Right cardiac atrium (tissue), 5 donors: Measurements from ENCODE around the gene VSTM4. TPM values are rescaled to one million over a fixed set of nuclear protein-coding genes. Genes with fewer than 3 reads are reported as not detected.

ENCODE experiments used
- ATAC-seq, 2 donors: fragments of 200-7000 bp; cut with Tn5 transposase; one replicate each; pipeline versions ENCODE4 v1.8.0 to v1.9.1; 2020; ENCODE audit warnings: moderate library complexity in 2 of 2, mild to moderate bottlenecking in 1 of 2
- DNase-seq, 3 donors: peaks; one replicate each; pipeline ENCODE4 v3.0.0-alpha.2; 2020
- H3K27ac ChIP-seq: one replicate; pipeline ENCODE4 v1.5.1; 2013; ENCODE audit warnings: mild to moderate bottlenecking, low read length, control low read depth, moderate library complexity
- H3K27me3 ChIP-seq: one replicate; pipeline ENCODE4 v1.6.1; 2013; ENCODE audit not compliant: control insufficient read depth, insufficient read depth
- H3K4me1 ChIP-seq: one replicate; pipeline ENCODE4 v1.6.1; 2013; ENCODE audit warnings: low read length; ENCODE audit not compliant: control insufficient read depth, insufficient read depth
- H3K4me3 ChIP-seq: one replicate; pipeline ENCODE4 v1.5.1; 2013; ENCODE audit warnings: low read length, control low read depth
- H3K9me3 ChIP-seq: one replicate; pipeline ENCODE4 v1.6.1; 2013; ENCODE audit warnings: low read length; ENCODE audit not compliant: control insufficient read depth
- WGBS: extraction: QIAGEN DNeasy Blood & Tissue Kit; methylation state at CpG from one replicate; pipeline ENCODE4 v1.1.7; 2013; 5-methylcytosine and 5-hydroxymethylcytosine counted together
- intact Hi-C, 4 donors: fragments of 100-400 bp; cut with DNase I; formaldehyde crosslinking; loops; one replicate each; pipeline versions ENCODE4 v1.11.0 to v1.14.0; 2022 to 2023
- polyA plus RNA-seq: library from polyadenylated mRNA; stranded (reverse); fragments of 200-250 nt; gene quantifications from one replicate; pipeline ENCODE4 v1.2.3, GENCODE V29; 2013
- total RNA-seq, 4 donors: library from RNA; stranded (reverse); fragmentation: NEBNext Ultra II Directional; extraction: Animal tissue kit (Norgen Biotek cat#: 25700); gene quantifications; one replicate each; pipeline ENCODE4 v1.2.1, GENCODE V29; 2021
- donor health status: healthy with polysubstance abuse.
- donor health status: DM: no; HTN: yes; CAD: no.
- donor health status: DM: no; HTN: no; CAD: no.
- donor health status: DM: no; HTN: yes; CAD: no; lungs with severe emphysema.
- donor health status: DM: yes; HTN: yes; CAD: no.

Gene VSTM4
- total and polyA plus RNA-seq, 5 donors: 9.9 to 23.8 (median 21.4) TPM

GRCh38 chr10:49054753-49055152, 60.6 kb downstream of the VSTM4 start:
- DNase-seq: no peak
- ATAC-seq: no peak
- H3K4me3 ChIP-seq: no peak overlapping the region
- H3K27me3 ChIP-seq: no peaks in the 10 kb centered on the region
- intact Hi-C loops: no loop called here
- no peak overlapping the region for H3K27ac ChIP-seq
- peaks cover 37% of the 10 kb centered on the region for H3K4me1 ChIP-seq
- no peaks in the 10 kb centered on the region for H3K9me3 ChIP-seq
- 96% methylated on average over 5 of the region's 5 CpGs for WGBS

DNA sequence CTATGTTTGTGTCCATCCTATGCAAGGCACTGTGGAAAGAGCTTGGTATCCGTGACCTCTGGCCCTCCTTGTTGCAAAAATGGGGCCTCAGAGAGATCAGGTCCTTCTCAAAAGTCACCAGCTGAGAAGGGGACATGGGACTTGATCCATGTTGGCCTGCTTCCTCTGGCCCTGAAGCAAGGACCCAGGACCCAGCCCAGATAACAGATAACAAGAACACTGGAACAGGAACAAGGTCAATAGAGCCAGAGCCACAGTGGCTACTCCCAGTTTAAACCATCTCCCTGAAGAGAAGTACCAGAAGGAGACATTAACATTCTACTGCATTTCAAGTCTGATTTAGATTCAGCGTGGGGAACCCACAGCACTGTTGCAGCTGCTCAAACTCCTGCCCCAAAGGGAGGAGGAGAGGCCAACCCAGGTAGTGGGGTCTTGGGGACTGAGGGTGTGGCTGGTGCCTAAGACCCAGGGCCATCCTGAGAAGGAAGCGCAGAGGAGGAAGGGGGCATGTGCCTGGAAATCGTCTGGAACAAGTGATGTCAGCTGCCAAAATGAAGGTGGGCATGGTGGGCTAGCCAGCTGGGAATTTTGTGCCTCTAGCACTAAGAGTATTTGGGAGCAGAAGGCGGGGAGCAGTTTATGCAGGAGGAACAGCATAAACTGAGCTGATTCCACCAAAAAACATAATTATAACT, 61.2 kb downstream of the VSTM4 start:
- H3K27ac ChIP-seq: peak overlapping the region; percentile 8
- no peaks in the 10 kb centered on the region for H3K9me3 ChIP-seq
- H3K27me3 ChIP-seq: no peaks in the 10 kb centered on the region
- ATAC-seq: peak; percentile 39 to 56
- no peak overlapping the region for H3K4me3 ChIP-seq
- peaks cover 37% of the 10 kb centered on the region for H3K4me1 ChIP-seq
- DNase-seq: no peak
- intact Hi-C loops: no loop called here
- 80% methylated on average over 5 of the region's 5 CpGs for WGBS

- WGBS: 66% methylated on average over 11 of the region's 11 CpGs
- H3K27me3 ChIP-seq: no peaks in the 10 kb centered on the region
- no peak overlapping the region for H3K4me3 ChIP-seq
- intact Hi-C loops: no loop called here
- H3K4me1 ChIP-seq: peaks cover 36% of the 10 kb centered on the region
- H3K9me3 ChIP-seq: no peaks in the 10 kb centered on the region
- ATAC-seq (peak; percentile 23 to 28), DNase-seq (peak; percentile 39 to 76 (median 67))
- peak overlapping the region; percentile 1 for H3K27ac ChIP-seq
These were observed 62.0 kb downstream of the VSTM4 start for GRCh38 chr10:49053053-49053997.

DNA sequence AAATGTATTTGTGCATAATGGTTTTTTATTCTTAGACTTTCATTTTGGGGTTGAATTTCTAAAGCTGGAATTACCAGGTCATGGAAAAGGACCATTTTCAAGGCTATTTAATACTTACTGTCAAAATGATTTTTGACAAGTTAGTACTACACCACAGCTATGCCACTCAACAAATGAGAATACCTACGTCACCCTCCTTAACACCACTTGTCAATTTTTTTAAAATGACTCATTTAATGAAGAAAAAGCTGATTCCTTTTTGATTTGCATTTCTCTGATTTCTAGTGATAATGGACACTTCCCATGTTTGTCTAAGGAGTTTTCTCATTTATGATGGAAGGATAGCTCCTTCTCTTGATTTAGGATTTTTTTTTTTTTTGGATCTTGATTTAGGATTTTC, 63.3 kb downstream of the VSTM4 start:
- 97% methylated on average over 1 of the region's 1 CpG for WGBS
- no peaks in the 10 kb centered on the region for H3K9me3 ChIP-seq
- no peak overlapping the region for H3K27ac ChIP-seq
- H3K4me1 ChIP-seq: peaks cover 31% of the 10 kb centered on the region
- no peak overlapping the region for H3K4me3 ChIP-seq
- intact Hi-C loops: no loop called here
- no peak for ATAC-seq
- H3K27me3 ChIP-seq: no peaks in the 10 kb centered on the region
- DNase-seq: no peak

DNA sequence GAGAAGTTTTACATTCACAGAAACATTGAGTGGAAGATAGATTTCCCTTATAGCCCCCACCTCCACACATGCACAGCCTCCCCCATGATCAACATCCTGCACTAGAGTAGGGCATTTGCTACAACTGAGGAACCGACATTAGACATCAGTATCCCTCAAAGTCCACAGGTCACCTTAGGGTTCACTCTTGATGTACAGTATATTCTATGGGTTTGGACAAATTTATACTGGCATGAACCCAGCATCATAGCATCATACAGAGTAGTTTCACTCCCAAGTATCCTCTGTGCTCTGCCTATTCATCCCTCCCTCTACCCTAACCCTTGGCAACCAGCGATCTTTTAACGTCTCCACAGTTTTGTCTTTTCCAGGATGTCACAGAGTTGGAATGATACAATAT, 64.4 kb downstream of the VSTM4 start:
- Histone ChIP-seq H3K9me3 (no peaks in the 10 kb centered on the region), H3K4me3 (no peak overlapping the region), H3K27me3 (no peaks in the 10 kb centered on the region), H3K4me1 (peaks cover 25% of the 10 kb centered on the region), H3K27ac (no peak overlapping the region)
- DNase-seq: no peak
- 75% methylated on average over 3 of the region's 3 CpGs for WGBS
- intact Hi-C loops: no loop called here
- no peak for ATAC-seq

- no peaks in the 10 kb centered on the region for H3K27me3 ChIP-seq
These were observed 65.0 kb downstream of the VSTM4 start for GRCh38 chr10:49050366-49050765.

GRCh38 chr10:49049660-49050059, 65.7 kb downstream of the VSTM4 start:
- Histone ChIP-seq H3K4me3 (no peak overlapping the region), H3K4me1 (peaks cover 15% of the 10 kb centered on the region), H3K27ac (no peak overlapping the region), H3K27me3 (no peaks in the 10 kb centered on the region), H3K9me3 (no peaks in the 10 kb centered on the region)
- DNase-seq: no peak
- no peak for ATAC-seq
- intact Hi-C loops: no loop called here
- 85% methylated on average over 4 of the region's 4 CpGs for WGBS

More at GRCh38 chr10:49050366-49050765, 65.0 kb downstream of the VSTM4 start:
- Histone ChIP-seq H3K9me3 (no peaks in the 10 kb centered on the region), H3K4me1 (peaks cover 21% of the 10 kb centered on the region), H3K27ac (no peak overlapping the region), H3K4me3 (no peak overlapping the region)
- ATAC-seq: no peak
- 60% methylated on average over 2 of the region's 2 CpGs for WGBS
- intact Hi-C loops: no loop called here
- DNase-seq: no peak

GRCh38 chr10:49047128-49047639, 68.1 kb downstream of the VSTM4 start:
- H3K4me3 ChIP-seq: no peak overlapping the region
- intact Hi-C loops: no loop called here
- H3K9me3 ChIP-seq: no peaks in the 10 kb centered on the region
- H3K27me3 ChIP-seq: no peaks in the 10 kb centered on the region
- no peaks in the 10 kb centered on the region for H3K4me1 ChIP-seq
- no peak overlapping the region for H3K27ac ChIP-seq
- DNase-seq (no peak), ATAC-seq (no peak)
- WGBS: 95% methylated on average over 11 of the region's 11 CpGs

DNA sequence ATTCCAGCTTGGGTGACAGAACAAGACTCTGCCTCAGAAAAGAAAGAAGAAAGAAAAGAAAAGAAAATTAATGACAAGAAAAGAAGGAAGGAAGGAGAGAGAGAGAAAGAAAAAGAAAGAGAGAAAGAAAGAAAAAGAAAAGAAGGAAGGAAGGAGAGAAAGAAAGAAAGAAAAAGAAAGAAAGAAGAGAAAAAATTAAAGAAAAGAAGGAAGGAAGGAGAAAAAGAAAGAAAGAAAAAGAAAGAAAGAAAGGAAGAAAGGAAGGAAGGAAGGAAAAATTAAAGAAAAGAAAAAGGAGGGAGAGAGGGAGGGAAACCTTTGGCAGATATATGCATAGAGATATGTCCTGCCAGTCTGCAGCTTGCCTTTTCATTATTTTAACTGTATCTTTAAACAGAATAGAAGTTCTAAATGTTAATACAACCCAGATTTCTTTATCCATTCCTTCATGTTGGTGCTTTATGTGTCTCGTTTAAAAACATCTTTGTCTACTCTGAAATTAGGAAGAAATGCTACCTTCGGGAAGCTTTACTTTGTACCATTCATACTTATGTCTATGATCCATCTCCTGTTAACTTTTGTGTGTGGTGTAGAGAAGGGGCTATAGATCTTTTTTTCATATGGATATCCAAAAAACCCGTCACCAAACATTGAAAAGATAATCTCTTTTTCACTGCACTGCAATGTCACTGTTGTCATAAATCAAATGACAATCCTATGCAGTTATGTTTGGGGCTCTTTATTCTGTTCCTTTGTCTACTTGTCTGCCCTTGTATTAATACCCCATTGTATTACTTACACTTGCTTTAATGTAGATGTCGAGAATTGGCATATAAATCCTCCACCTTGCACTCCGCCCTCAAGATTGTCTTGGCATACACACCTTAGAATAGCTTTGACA, 70.8 kb downstream of the VSTM4 start:
- Histone ChIP-seq H3K27ac (no peak overlapping the region), H3K4me1 (no peaks in the 10 kb centered on the region), H3K27me3 (no peaks in the 10 kb centered on the region), H3K9me3 (no peaks in the 10 kb centered on the region), H3K4me3 (no peak overlapping the region)
- ATAC-seq (no peak), DNase-seq (no peak)
- WGBS: 86% methylated on average over 5 of the region's 5 CpGs
- intact Hi-C loops: no loop called here

GRCh38 chr10:49040601-49041000, 74.7 kb downstream of the VSTM4 start:
- Histone ChIP-seq H3K4me1 (no peaks in the 10 kb centered on the region), H3K27me3 (no peaks in the 10 kb centered on the region), H3K27ac (no peak overlapping the region), H3K4me3 (no peak overlapping the region), H3K9me3 (no peaks in the 10 kb centered on the region)
- 96% methylated on average over 4 of the region's 4 CpGs for WGBS
- DNase-seq (no peak), ATAC-seq (no peak)
- intact Hi-C loops: no loop called here
